Stomach (tissue), 4 donors: ENCODE data around the gene SH3RF2.

ENCODE experiments used
- POLR2AphosphoS5 ChIP-seq, 3 donors: sonication (generic); formaldehyde crosslinking; IDR thresholded peaks; one replicate each; pipeline ENCODE4 v1.6.1; 2016; ENCODE audit warnings: antibody characterized with exemption in 3 of 3
- TF ChIP-seq, protein P1 (sequence below), 7 experiments: fragments of 450-650 bp in 4 of 7; fragments of 200-600 bp in 3 of 7; sonication (generic) in 3 of 7; IDR thresholded peaks; one replicate each; pipeline ENCODE4 v1.5.1; 2016 to 2019; ENCODE audit warnings: antibody characterized with exemption in 7 of 7, control low read depth in 2 of 7, mild to moderate bottlenecking in 1 of 7

GRCh38 chr5:146068977-146069779, 132.8 kb downstream of the SH3RF2 start:
- TF ChIP-seq, protein P1, sequence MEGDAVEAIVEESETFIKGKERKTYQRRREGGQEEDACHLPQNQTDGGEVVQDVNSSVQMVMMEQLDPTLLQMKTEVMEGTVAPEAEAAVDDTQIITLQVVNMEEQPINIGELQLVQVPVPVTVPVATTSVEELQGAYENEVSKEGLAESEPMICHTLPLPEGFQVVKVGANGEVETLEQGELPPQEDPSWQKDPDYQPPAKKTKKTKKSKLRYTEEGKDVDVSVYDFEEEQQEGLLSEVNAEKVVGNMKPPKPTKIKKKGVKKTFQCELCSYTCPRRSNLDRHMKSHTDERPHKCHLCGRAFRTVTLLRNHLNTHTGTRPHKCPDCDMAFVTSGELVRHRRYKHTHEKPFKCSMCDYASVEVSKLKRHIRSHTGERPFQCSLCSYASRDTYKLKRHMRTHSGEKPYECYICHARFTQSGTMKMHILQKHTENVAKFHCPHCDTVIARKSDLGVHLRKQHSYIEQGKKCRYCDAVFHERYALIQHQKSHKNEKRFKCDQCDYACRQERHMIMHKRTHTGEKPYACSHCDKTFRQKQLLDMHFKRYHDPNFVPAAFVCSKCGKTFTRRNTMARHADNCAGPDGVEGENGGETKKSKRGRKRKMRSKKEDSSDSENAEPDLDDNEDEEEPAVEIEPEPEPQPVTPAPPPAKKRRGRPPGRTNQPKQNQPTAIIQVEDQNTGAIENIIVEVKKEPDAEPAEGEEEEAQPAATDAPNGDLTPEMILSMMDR (IDR thresholded peaks at IDR 0.05) = no peak
- TF ChIP-seq POLR2AphosphoS5 (IDR thresholded peaks at IDR 0.05) = no peak
